Hepatocyte (in vitro differentiated cells): ENCODE data around the gene PLCH2. TPM values are rescaled to one million over a fixed set of nuclear protein-coding genes. Genes with fewer than 3 reads are reported as not detected.

Source experiments
- DNase-seq: peaks from one replicate; pipeline ENCODE4 v3.0.0-alpha.2; 2016; ENCODE audit warnings: low spot score
- H2AFZ ChIP-seq: fragments of 200-600 bp; sonication (generic); 2 replicates; pipeline ENCODE4 v1.6.0; 2016; ENCODE audit warnings: antibody characterized with exemption, mild to moderate bottlenecking
- H3K27ac ChIP-seq: fragments of 200-600 bp; sonication (generic); 2 replicates; pipeline ENCODE4 v1.5.1; 2016; ENCODE audit warnings: mild to moderate bottlenecking
- H3K27me3 ChIP-seq: fragments of 200-600 bp; sonication (generic); 2 replicates; pipeline ENCODE4 v1.6.1; 2016
- H3K36me3 ChIP-seq: fragments of 200-600 bp; sonication (generic); replicated peaks from 2 replicates; pipeline ENCODE4 v1.5.1; 2016; ENCODE audit warnings: low read depth; ENCODE audit not compliant: insufficient read depth
- H3K4me1 ChIP-seq: fragments of 200-600 bp; sonication (generic); 2 replicates; pipeline ENCODE4 v1.5.1; 2016; ENCODE audit warnings: mild to moderate bottlenecking, moderate library complexity; ENCODE audit not compliant: insufficient read depth
- H3K4me2 ChIP-seq: fragments of 200-600 bp; sonication (generic); 2 replicates; pipeline ENCODE4 v1.6.0; 2016
- H3K4me3 ChIP-seq: fragments of 200-600 bp; sonication (generic); 2 replicates; pipeline ENCODE4 v1.5.1; 2016; ENCODE audit warnings: mild to moderate bottlenecking
- H3K79me2 ChIP-seq: fragments of 200-600 bp; sonication (generic); 2 replicates; pipeline ENCODE4 v1.6.0; 2017; ENCODE audit warnings: mild to moderate bottlenecking
- H3K9me2 ChIP-seq: fragments of 200-600 bp; sonication (generic); replicated peaks from 2 replicates; pipeline ENCODE4 v1.6.0; 2017; ENCODE audit warnings: mild to moderate bottlenecking; ENCODE audit not compliant: insufficient read depth
- H3K9me3 ChIP-seq: fragments of 200-600 bp; sonication (generic); 2 replicates; pipeline ENCODE4 v1.5.1; 2016; ENCODE audit warnings: low read depth, mild to moderate bottlenecking
- H4K20me1 ChIP-seq: fragments of 200-600 bp; sonication (generic); 2 replicates; pipeline ENCODE4 v1.6.0; 2016; ENCODE audit warnings: mild to moderate bottlenecking; ENCODE audit not compliant: insufficient read depth, poor library complexity, severe bottlenecking
- EZH2 ChIP-seq: fragments of 200-600 bp; sonication (generic); IDR thresholded peaks from 2 replicates; pipeline ENCODE4 v1.6.1; 2016; ENCODE audit warnings: antibody characterized with exemption, mild to moderate bottlenecking, borderline replicate concordance
- EZH2phosphoT487 ChIP-seq: fragments of 200-600 bp; sonication (generic); IDR thresholded peaks from one replicate; pipeline ENCODE4 v1.6.1; 2018; ENCODE audit warnings: antibody characterized with exemption, mild to moderate bottlenecking, low read depth, moderate library complexity; ENCODE audit not compliant: unreplicated experiment, severe bottlenecking
- WGBS: methylation state at CpG from one replicate; pipeline ENCODE4 v1.1.6; 2016; ENCODE audit warnings: low lambda C conversion rate; ENCODE audit errors: missing lambda C conversion rate; 5-methylcytosine and 5-hydroxymethylcytosine counted together
- polyA plus RNA-seq: library from polyadenylated mRNA; unstranded; fragments of >200 nt; fragmentation: Nextera tagmentation; extraction: Ambion mirVana; gene quantifications from 2 replicates; pipeline ENCODE4 v1.2.1, GENCODE V29; 2016
- total RNA-seq: library from RNA; depleted of rRNA; stranded (reverse); fragments of >200 nt; gene quantifications from 2 replicates; pipeline ENCODE4 v1.2.3, GENCODE V29; 2014
- TF ChIP-seq, protein P1 (sequence below): fragments of 200-600 bp; sonication (generic); IDR thresholded peaks from 2 replicates; pipeline ENCODE4 v1.5.1; 2016; ENCODE audit warnings: antibody characterized with exemption, mild to moderate bottlenecking; ENCODE audit not compliant: poor library complexity

The PLCH2 gene
- total and polyA plus RNA-seq, 2 experiments from 2014 or later, result 1.3 to 3.4 TPM

DNA sequence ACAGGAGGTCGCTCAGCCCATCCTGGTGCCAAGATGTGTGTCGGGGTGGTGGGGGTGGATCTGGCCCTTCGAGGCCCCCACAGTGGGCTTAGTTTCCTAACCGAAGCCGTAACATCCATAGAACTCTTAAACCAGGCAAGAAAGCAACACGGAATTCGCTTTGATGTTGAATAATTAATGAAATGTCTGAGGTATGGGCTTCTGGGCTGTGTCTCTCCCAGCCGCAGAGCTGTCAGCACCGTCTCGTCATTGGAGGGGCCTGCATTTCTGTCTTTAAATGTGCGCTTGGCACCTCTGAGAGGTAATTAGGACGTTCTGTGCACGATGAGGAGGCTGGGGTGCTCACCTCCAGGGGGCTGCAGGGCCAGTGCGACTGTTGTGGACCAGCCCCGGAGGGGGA lies 13.3 kb upstream of the PLCH2 start:
- Histone ChIP-seq H3K27ac (no peak overlapping the region), H3K27me3 (no peaks in the 10 kb centered on the region), H3K36me3 (no peaks in the 10 kb centered on the region), H3K9me2 (no peaks in the 10 kb centered on the region), H3K4me1 (no peaks in the 10 kb centered on the region), H2AFZ (no peak overlapping the region), H3K4me3 (no peak overlapping the region), H4K20me1 (no peaks in the 10 kb centered on the region), H3K4me2 (peak overlapping the region; percentile 33), H3K79me2 (no peaks in the 10 kb centered on the region), H3K9me3 (no peaks in the 10 kb centered on the region)
- 46% methylated on average over 15 of the region's 15 CpGs for WGBS
- DNase-seq, result no peak
- no peak for TF ChIP-seq EZH2
- no peak for TF ChIP-seq EZH2phosphoT487
- TF ChIP-seq, protein P1, sequence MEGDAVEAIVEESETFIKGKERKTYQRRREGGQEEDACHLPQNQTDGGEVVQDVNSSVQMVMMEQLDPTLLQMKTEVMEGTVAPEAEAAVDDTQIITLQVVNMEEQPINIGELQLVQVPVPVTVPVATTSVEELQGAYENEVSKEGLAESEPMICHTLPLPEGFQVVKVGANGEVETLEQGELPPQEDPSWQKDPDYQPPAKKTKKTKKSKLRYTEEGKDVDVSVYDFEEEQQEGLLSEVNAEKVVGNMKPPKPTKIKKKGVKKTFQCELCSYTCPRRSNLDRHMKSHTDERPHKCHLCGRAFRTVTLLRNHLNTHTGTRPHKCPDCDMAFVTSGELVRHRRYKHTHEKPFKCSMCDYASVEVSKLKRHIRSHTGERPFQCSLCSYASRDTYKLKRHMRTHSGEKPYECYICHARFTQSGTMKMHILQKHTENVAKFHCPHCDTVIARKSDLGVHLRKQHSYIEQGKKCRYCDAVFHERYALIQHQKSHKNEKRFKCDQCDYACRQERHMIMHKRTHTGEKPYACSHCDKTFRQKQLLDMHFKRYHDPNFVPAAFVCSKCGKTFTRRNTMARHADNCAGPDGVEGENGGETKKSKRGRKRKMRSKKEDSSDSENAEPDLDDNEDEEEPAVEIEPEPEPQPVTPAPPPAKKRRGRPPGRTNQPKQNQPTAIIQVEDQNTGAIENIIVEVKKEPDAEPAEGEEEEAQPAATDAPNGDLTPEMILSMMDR, result no peak

DNA sequence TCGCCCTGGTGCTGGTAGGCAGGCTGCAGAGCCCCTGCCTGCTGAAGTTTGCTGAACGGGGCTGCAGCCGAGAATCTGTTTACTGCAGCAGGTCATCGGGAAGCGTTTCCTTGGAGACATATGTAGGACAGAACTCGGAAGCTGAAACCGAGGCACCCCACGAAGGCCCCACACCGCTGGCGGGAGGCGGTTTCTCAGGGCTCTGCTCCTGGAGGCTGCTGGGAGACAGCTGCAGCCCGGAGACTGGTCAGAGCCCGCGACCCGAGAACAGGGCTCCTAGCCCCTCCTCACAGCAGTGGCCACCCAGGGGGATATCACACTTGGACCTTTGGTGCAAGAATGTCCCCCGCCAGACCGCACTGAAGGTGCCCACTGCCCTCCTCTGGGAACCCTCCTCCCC lies 12.7 kb upstream of the PLCH2 start:
- H3K79me2 ChIP-seq, result no peaks in the 10 kb centered on the region
- H3K27ac ChIP-seq, result no peak overlapping the region
- H3K4me2 ChIP-seq, result peak overlapping the region; percentile 33
- no peak overlapping the region for H3K4me3 ChIP-seq
- no peaks in the 10 kb centered on the region for H3K36me3 ChIP-seq
- WGBS, result 54% methylated on average over 17 of the region's 17 CpGs
- H4K20me1 ChIP-seq, result no peaks in the 10 kb centered on the region
- no peak overlapping the region for H2AFZ ChIP-seq
- peak; percentile 57 for DNase-seq
- TF ChIP-seq EZH2phosphoT487 (no peak), EZH2 (no peak)
- TF ChIP-seq, protein P1, result no peak
- no peaks in the 10 kb centered on the region for H3K4me1 ChIP-seq
- H3K9me2 ChIP-seq, result no peaks in the 10 kb centered on the region
- H3K9me3 ChIP-seq, result no peaks in the 10 kb centered on the region
- H3K27me3 ChIP-seq, result peaks cover 3% of the 10 kb centered on the region

DNA sequence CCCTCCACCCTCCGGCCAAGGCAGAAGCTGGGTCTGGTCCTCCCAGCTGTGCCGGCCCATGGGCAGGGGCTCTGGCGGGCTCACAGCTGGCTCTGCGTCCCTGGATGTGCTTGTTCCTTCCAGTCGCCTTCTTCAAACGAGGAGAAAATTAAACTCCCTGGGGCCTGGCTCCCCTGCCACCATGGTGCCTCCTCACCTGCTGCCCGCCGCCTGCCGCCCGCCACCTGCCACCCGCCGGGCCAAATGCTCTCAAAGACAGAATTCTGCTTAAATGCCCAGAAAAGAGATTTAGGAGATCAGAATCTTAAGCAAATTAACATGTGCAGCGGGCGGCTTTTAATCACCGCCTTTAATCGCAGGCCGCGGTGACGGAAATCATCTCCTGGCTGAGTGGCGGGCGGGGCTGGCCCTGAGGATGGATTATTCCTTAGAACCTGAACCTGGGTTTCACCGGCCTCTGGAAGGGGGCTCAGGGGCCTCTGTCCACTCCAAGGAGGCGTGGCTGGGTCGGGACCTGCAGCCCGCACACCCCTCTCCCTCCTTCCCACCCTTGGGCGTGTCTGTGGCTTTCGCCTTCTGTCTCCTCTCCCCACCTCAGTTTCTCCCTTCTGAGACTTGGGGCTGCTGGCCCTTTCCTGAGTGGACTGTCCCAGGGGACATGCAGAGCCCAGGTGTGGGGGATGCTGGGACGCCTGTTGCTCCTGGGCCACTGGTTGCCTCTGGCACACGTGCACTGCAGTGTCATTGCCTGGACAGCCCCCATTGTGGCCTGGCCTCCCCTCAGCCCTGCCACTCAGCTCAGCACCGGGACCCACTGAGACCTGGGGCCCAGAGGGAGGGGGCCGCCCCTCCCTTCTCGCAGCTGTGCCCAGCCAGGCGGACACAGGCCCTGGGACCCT lies 10.5 kb upstream of the PLCH2 start:
- H3K4me3 ChIP-seq, result no peak overlapping the region
- H3K4me1 ChIP-seq, result no peaks in the 10 kb centered on the region
- H3K36me3 ChIP-seq, result no peaks in the 10 kb centered on the region
- TF ChIP-seq EZH2 (no peak), EZH2phosphoT487 (no peak)
- TF ChIP-seq, protein P1, result no peak
- no peaks in the 10 kb centered on the region for H3K9me2 ChIP-seq
- peaks cover 10% of the 10 kb centered on the region for H3K27me3 ChIP-seq
- WGBS, result 87% methylated on average over 28 of the region's 33 CpGs
- no peaks in the 10 kb centered on the region for H3K9me3 ChIP-seq
- H4K20me1 ChIP-seq, result no peaks in the 10 kb centered on the region
- H3K27ac ChIP-seq, result no peak overlapping the region
- DNase-seq, result no peak
- no peak overlapping the region for H2AFZ ChIP-seq
- H3K4me2 ChIP-seq, result no peak overlapping the region
- no peaks in the 10 kb centered on the region for H3K79me2 ChIP-seq
